Stimulated activated CD8-positive, alpha-beta memory T cell treated with anti-CD3 and anti-CD28 coated beads, Interleukin-4, amount 100 ng/mL, for 4 hours (primary cell): ENCODE data around the gene SHISA9.

ENCODE experiments used
- DNase-seq, 2 donors: peaks; one replicate each; pipeline ENCODE4 v3.0.0-alpha.2; 2020; ENCODE audit warnings: low read depth in 2 of 2, low spot score in 1 of 2

SHISA9 gene

DNA sequence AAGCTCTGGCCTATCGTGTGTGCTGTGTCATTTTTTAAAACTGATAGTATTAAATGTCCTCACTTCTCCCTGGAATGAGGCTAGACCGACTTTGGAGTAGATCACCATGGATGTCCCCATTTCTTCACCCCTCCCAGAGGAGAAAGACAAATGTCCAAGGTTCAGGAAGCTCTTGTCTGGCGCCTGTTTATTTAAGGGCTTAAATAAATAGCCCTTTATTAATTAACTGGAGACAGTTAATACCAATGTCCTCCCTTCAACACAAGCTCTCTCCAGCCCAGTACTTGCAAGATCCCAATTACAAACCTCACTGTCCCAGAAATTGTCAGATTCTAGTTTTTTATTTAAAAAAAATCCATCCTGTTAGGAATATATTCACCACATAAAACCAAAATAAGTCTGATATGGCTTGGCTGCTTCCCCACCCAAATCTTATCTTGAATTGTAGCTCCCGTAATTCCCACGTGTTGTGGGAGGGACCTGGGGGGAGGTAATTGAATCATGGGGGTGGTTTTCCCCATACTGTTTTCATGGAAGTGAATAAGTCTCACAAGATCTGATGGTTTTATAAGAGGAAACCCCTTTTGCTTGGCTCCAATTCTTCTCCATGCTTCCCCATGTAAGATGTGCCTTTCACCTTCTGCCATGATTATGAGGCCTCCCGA is 344.4 kb downstream of the SHISA9 start:
- DNase-seq = no peak

DNA sequence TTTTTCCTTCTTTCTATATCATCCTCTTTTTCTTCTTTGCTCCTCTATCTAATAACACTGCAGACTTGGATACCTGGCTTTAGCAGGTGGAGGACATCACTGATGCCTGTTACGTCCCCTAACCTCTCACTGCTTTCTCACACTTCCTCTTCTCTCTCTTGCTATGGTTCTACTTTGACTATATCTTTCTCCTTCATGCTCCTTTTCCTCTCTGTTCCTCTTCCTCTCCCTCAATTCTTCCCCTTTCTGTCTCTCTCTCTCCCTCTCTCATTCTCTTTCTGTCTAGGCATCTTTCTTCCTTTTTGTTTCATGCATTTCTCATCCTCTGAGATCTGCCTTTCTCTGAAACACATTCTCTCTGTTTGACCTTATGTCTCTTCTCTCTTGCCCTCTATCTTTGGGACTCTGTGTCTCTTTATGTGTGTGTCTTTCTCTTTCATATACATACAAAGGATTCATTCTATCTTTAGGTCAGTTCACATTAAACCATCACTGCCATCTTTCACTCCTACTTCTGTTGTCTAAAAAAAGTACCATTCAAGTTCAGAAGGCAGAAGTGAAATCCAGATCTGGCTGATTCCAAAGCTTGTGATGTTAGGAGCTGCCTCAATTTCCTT is 353.7 kb downstream of the SHISA9 start:
- no peak for DNase-seq

DNA sequence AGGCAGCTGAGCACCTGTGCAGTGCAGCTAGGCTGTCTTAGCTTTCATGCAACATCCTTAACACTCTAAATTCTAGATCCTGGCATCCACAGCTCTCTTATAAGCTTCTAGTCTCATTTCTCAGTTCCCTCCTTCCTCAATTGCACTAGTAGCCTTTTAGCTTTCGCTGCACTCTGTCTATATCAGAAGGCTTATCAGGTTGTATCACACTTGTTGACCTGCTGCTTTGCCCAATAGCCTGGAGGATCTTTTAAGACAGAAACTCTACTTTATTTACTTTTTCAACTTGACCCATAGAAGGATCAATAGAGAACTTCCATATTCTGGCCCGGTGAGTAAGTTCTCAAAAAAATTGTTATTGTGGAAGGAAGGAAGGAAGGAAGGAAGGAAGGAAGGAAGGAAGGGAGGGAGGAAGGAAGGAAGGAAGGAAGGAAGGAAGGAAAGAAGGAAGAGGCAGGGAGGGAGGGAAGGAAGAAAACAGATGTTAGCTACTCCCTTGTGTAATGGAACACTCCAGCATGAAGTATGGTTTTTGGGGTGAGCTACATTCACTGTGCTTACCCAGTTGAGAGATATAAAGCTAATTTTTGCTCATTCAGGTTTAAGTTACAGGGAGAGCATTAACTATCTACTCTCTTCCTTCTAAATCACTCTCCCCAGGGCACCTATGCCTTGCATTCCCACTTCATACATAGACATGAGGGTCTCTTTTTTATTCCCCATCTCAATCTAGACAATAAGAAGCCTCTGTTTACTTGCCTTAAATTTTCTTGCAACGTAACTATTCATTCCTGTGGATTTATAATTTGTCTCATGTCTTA is 361.1 kb downstream of the SHISA9 start:
- no peak for DNase-seq

DNA sequence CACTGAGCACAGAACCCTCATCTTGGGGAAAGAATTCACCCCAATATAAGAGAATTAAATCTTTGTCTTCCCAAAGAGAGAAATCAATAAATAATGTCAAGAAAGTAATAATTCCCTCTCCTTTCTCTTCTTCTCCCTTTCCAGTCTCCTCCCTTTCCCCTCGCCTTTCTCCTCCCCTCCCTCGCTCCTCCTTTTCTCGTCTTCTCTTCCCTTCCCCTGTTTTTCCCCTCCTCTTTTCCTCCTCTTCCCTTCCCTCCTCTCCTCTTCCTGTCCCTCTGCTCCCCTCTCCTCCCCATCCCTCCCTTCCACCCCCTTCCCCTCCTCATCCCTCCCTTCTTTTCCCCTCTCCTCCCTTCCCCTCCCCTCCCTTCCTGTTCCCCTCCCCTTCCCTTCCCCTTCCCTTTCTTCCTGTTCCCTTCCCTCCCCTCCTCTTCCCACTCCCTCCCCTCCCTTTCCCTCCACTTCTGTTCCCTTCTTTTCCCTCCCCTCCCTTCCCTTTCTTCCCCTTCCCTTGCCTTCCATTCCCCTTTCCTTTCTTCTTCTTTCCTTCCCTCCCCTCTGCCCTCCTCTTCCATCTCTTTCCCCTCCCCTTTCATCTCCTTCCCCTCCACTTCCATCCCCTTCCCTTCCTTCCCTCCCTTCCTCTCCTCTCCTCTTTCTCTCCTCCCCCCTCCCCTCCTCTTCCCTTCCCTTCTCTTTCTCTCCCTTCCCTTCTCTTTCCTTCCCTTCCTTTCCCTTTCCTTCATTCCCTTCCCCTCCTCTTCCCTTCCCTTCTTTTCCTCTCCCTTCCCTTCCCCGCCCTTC is 363.6 kb downstream of the SHISA9 start:
- no peak for DNase-seq

DNA sequence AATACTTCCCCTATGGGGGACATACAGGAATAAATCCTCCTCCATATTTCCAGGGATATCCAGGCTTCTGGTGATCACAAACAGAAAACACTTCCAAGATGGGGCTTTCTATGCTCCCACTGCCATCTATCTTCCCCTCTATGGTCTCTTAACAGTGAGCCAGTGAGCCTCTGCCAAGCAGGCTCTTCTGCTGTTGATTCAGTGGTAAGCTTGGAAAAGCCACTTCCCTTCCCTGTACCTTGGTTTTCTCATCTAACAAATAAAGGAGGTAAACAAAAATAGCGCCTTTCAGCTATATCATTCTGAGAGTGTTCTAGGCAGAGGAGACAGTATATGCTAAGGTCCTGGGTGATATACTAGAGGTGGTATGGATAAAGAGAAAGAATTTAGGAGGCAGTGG is 368.0 kb downstream of the SHISA9 start:
- DNase-seq = no peak

DNA sequence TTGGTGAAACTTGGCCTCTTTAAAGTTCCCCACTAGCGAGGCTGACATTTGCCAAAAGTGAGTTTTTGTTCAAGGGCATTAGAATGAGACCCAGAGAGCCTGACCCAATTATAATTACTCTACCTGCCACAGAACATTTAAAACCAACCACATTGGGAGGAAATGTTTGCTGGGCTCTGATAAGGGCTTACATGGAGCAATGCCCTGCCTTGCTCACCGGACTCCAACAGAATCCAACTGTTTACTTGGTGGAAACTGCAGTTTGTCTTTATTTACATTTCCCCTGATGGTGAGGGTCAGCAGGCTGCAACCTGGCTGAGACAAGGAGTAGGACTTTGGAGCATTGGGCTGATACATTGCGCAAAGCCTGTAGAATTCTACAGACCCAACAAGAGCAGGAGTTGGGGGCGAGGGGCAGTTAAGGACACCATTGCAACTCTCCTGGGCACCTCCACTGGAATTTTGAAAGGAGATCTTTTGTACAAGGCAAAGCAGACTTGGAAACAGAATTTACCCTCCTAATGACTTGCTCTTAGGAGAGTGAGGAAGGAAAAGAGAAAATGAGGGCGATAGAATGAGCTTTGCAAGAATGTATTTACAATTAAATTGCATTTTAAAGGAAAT is 368.6 kb downstream of the SHISA9 start:
- DNase-seq = no peak

DNA sequence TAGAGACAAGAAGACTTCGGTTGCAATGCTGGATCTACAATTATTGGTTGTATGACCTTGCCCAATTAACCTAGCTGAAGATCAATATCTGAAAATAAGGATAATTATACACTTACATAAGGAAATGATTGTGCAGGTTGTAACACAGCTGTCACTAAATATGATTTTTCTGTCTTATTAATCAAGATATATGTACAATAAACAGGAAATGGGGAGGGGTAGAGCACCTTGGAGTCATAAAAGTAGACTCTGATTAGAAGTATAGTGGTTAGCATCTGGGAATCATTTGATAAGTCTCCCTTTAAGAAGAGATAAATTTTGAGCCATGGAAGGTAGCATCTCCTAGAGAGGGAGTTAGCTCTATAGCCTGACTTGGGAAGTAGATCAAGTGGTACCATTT is 369.2 kb downstream of the SHISA9 start:
- no peak for DNase-seq

DNA sequence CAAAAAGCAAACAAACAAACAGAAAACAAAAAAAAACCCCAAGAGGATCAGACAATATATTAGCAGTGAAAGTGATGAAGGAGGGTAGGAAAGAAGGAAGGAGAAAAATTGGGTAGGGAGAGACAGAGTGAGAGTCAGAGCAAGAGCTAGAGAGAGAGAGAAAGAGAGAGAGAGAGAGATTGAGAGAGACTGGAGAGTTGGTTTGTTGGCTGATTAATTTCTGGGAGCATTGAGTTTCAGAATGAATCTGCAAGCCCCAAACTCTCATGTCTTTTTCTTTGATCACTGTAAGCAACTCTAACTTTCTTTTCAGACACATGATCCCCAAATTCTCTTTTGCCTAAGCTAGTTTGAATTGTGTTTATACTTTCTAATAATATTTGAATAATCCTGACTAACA is 388.1 kb downstream of the SHISA9 start:
- DNase-seq = no peak
